ENCODE measurements around the gene MINDY4. TPM values are rescaled to one million over a fixed set of nuclear protein-coding genes. Genes with fewer than 3 reads are reported as not detected.

Gene MINDY4
- total RNA-seq, 1 donor from 2014 or later: 3.8 TPM

- TF ChIP-seq CTCF (IDR thresholded peaks at IDR 0.05; ENCODE audit: borderline replicate concordance): no peak
- H3K27ac ChIP-seq (replicated peaks): peak overlapping the region; percentile 68
- peaks cover 61% of the 10 kb centered on the region for H3K4me1 ChIP-seq
- no peaks in the 10 kb centered on the region for H3K9me3 ChIP-seq (replicated peaks)
- peaks cover 11% of the 10 kb centered on the region for H3K36me3 ChIP-seq
- no peak overlapping the region for H3K4me3 ChIP-seq
- intact Hi-C loops (cut with micrococcal nuclease): no loop called here
- no peak for DNase-seq
- H3K27me3 ChIP-seq (ENCODE audit: low read depth): no peaks in the 10 kb centered on the region
Measured at GRCh38 chr7:30797176-30798040, 26.2 kb downstream of the MINDY4 start.

GRCh38 chr7:30799206-30799975 is 28.2 kb downstream of the MINDY4 start:
- no peak for TF ChIP-seq CTCF (IDR thresholded peaks at IDR 0.05; ENCODE audit: borderline replicate concordance)
- Histone ChIP-seq H3K27me3 (ENCODE audit: low read depth) (no peaks in the 10 kb centered on the region), H3K9me3 (replicated peaks) (no peaks in the 10 kb centered on the region), H3K4me1 (peaks cover 75% of the 10 kb centered on the region), H3K4me3 (no peak overlapping the region), H3K36me3 (no peaks in the 10 kb centered on the region), H3K27ac (replicated peaks) (peak overlapping the region; percentile 31)
- intact Hi-C loops (cut with micrococcal nuclease): no loop called here
- DNase-seq: peak; percentile 39

GRCh38 chr7:30799976-30800661 is 28.9 kb downstream of the MINDY4 start:
- H3K27ac ChIP-seq (replicated peaks): peak overlapping the region; percentile 31
- H3K4me1 ChIP-seq: peaks cover 79% of the 10 kb centered on the region
- TF ChIP-seq CTCF (IDR thresholded peaks at IDR 0.05; ENCODE audit: borderline replicate concordance): no peak
- DNase-seq: no peak
- H3K27me3 ChIP-seq (ENCODE audit: low read depth): no peaks in the 10 kb centered on the region
- H3K9me3 ChIP-seq (replicated peaks): no peaks in the 10 kb centered on the region
- no peak overlapping the region for H3K4me3 ChIP-seq
- no peaks in the 10 kb centered on the region for H3K36me3 ChIP-seq
- intact Hi-C loops (cut with micrococcal nuclease): loop anchor here (2.0 to 5.0 kb wide), 2 partner anchors 175 to 322 kb away; no protein-coding TSS in a partner anchor

- intact Hi-C loops (cut with micrococcal nuclease): loop anchor here (2.0 to 5.0 kb wide), 2 partner anchors 174 to 321 kb away; no protein-coding TSS in a partner anchor
- Histone ChIP-seq H3K27me3 (ENCODE audit: low read depth) (no peaks in the 10 kb centered on the region), H3K9me3 (replicated peaks) (no peaks in the 10 kb centered on the region), H3K36me3 (no peaks in the 10 kb centered on the region), H3K27ac (replicated peaks) (peak overlapping the region; percentile 13), H3K4me3 (no peak overlapping the region), H3K4me1 (peaks cover 77% of the 10 kb centered on the region)
- TF ChIP-seq CTCF (IDR thresholded peaks at IDR 0.05; ENCODE audit: borderline replicate concordance): peak; percentile 78
- no peak for DNase-seq
Measured at GRCh38 chr7:30800785-30801252, 29.6 kb downstream of the MINDY4 start.

GRCh38 chr7:30802812-30803211 is 31.6 kb downstream of the MINDY4 start:
- DNase-seq: no peak
- H3K27ac ChIP-seq (replicated peaks): no peak overlapping the region
- TF ChIP-seq CTCF (IDR thresholded peaks at IDR 0.05; ENCODE audit: borderline replicate concordance): no peak
- H3K9me3 ChIP-seq (replicated peaks): no peaks in the 10 kb centered on the region
- no peaks in the 10 kb centered on the region for H3K36me3 ChIP-seq
- no peak overlapping the region for H3K4me3 ChIP-seq
- peaks cover 57% of the 10 kb centered on the region for H3K4me1 ChIP-seq
- no peaks in the 10 kb centered on the region for H3K27me3 ChIP-seq (ENCODE audit: low read depth)
- intact Hi-C loops (cut with micrococcal nuclease): loop anchor here (5.0 kb wide), 1 partner anchor 319 kb away; no protein-coding TSS in a partner anchor
